Activated B cell treated with CpG ODN at 0.5 μM for 24 hours (primary cell): ENCODE measurements around the gene ANKRD63. TPM values are rescaled to one million over a fixed set of nuclear protein-coding genes. Genes with fewer than 3 reads are reported as not detected.

Experiments
- ATAC-seq: fragments of 200-7000 bp; cut with Tn5 transposase; one replicate; pipeline ENCODE4 v1.10.0; 2021; ENCODE audit warnings: low read depth, mild to moderate bottlenecking, moderate library complexity
- CTCF ChIA-PET: fragments of 350-600 bp; sonication (Branson Sonifier 250); formaldehyde crosslinking; loops from one replicate; lab custom pipeline; 2021; ENCODE audit warnings: antibody characterized with exemption; lab: Charles Lee
- POLR2A ChIA-PET: fragments of 350-600 bp; sonication (Branson Sonifier 250); formaldehyde crosslinking; loops from one replicate; lab custom pipeline; 2021; ENCODE audit warnings: antibody characterized with exemption; lab: Charles Lee
- DNase-seq: peaks from one replicate; pipeline ENCODE4 v3.0.0; 2022
- H3K27ac Mint-ChIP-seq: one replicate; pipeline ENCODE4 v1.8.0; 2020; ENCODE audit warnings: mixed read lengths
- H3K27me3 Mint-ChIP-seq: one replicate; pipeline ENCODE4 v1.8.0; 2021; ENCODE audit warnings: mixed read lengths
- H3K36me3 Mint-ChIP-seq: one replicate; pipeline ENCODE4 v1.8.0; 2021; ENCODE audit warnings: low read depth, mixed read lengths
- H3K4me1 Mint-ChIP-seq: one replicate; pipeline ENCODE4 v1.8.0; 2021; ENCODE audit warnings: mixed read lengths
- H3K4me3 Mint-ChIP-seq: one replicate; pipeline ENCODE4 v1.8.0; 2020; ENCODE audit warnings: mild to moderate bottlenecking, mixed read lengths
- H3K9me3 Mint-ChIP-seq: one replicate; pipeline ENCODE4 v1.8.0; 2020; ENCODE audit warnings: mixed read lengths
- intact Hi-C: fragments of 100-400 bp; cut with micrococcal nuclease; formaldehyde crosslinking; loops from one replicate; pipeline ENCODE4 v1.15.1; 2024
- total RNA-seq: library from RNA; stranded (reverse); gene quantifications from 2 replicates; pipeline ENCODE4 v1.2.3, GENCODE V29; 2022
- TF ChIP-seq, protein P1 (sequence below): fragments of 200-600 bp; IDR thresholded peaks from one replicate; pipeline ENCODE4 v1.8.0; 2022; ENCODE audit warnings: antibody characterized with exemption, mild to moderate bottlenecking

Gene ANKRD63
- total RNA-seq, 1 donor from 2014 or later = not detected

DNA sequence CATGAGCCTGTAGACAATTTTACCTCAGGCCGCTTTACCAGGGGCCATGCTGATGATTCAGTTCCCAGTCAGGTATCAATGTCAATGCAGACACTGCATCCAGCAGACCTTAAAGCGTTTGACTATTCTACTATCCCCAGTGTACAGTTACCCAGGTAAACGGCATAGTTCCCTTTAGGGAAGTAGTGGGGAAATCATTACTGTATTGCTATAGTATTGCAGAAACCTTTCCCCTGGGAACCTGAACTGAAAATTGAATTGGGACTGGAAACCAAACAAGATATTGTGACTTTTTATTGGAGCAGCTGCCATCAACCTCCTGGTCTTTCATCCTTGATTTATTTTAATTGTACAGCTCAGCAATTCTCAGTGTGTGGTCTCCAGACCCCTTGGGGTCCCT lies 34.1 kb upstream of the ANKRD63 start:
- POLR2A ChIA-PET = interaction anchor here (2.5 kb wide), 1 partner anchor 9 kb away, joined by 16 read pairs; the partner anchor contains the start of gene PLCB2
- DNase-seq (no peak), ATAC-seq (no peak)
- Mint-ChIP-seq H3K9me3 (no peaks in the 10 kb centered on the region), H3K27me3 (peaks cover 6% of the 10 kb centered on the region), H3K4me1 (peaks cover 27% of the 10 kb centered on the region), H3K27ac (no peak overlapping the region), H3K4me3 (no peak overlapping the region), H3K36me3 (no peaks in the 10 kb centered on the region)
- CTCF ChIA-PET = interaction anchor here (0.9 to 20.0 kb wide), 4 partner anchors 9 to 38 kb away, joined by 3 to 310 read pairs (median 32); partner anchors contain the start of genes CCDC9B and PLCB2
- TF ChIP-seq, protein P1, sequence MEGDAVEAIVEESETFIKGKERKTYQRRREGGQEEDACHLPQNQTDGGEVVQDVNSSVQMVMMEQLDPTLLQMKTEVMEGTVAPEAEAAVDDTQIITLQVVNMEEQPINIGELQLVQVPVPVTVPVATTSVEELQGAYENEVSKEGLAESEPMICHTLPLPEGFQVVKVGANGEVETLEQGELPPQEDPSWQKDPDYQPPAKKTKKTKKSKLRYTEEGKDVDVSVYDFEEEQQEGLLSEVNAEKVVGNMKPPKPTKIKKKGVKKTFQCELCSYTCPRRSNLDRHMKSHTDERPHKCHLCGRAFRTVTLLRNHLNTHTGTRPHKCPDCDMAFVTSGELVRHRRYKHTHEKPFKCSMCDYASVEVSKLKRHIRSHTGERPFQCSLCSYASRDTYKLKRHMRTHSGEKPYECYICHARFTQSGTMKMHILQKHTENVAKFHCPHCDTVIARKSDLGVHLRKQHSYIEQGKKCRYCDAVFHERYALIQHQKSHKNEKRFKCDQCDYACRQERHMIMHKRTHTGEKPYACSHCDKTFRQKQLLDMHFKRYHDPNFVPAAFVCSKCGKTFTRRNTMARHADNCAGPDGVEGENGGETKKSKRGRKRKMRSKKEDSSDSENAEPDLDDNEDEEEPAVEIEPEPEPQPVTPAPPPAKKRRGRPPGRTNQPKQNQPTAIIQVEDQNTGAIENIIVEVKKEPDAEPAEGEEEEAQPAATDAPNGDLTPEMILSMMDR = no peak
- intact Hi-C loops = no loop called here

DNA sequence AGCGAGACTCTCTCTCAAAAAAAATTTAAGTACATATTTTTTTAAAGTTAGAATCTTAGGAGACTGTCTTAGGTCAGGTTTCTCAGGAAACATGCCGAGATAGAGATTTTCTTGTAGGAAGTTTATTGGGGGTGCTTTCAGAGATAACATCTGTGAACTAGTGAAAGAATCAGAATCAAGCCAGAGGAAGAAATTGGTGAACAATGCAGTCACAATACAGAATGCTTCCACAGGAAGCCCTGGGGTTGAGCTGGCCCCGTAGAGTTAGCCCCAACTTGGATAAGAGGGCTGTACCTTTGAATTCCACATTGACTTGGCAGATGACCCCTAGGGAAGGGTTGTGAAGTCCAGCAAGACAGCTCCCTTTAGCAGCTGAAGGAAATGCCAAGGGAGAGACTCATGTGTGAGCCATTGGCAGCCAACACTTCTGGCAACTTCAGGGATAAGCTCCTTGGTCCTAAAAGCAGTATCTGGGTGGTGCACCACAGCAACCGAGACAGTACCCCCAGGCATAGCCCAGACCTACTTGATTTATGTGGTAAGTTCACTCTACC lies 31.9 kb upstream of the ANKRD63 start:
- Mint-ChIP-seq H3K27ac (no peak overlapping the region), H3K36me3 (no peaks in the 10 kb centered on the region), H3K4me1 (peaks cover 25% of the 10 kb centered on the region), H3K9me3 (no peaks in the 10 kb centered on the region), H3K4me3 (no peak overlapping the region), H3K27me3 (peaks cover 6% of the 10 kb centered on the region)
- CTCF ChIA-PET = interaction anchor here (1.1 to 20.0 kb wide), 3 partner anchors 26 to 97 kb away, joined by 3 to 310 read pairs (median 3); partner anchors contain the start of gene CCDC9B
- TF ChIP-seq, protein P1 = no peak
- intact Hi-C loops = no loop called here
- POLR2A ChIA-PET = no interaction called here
- DNase-seq = no peak
- ATAC-seq = no peak

DNA sequence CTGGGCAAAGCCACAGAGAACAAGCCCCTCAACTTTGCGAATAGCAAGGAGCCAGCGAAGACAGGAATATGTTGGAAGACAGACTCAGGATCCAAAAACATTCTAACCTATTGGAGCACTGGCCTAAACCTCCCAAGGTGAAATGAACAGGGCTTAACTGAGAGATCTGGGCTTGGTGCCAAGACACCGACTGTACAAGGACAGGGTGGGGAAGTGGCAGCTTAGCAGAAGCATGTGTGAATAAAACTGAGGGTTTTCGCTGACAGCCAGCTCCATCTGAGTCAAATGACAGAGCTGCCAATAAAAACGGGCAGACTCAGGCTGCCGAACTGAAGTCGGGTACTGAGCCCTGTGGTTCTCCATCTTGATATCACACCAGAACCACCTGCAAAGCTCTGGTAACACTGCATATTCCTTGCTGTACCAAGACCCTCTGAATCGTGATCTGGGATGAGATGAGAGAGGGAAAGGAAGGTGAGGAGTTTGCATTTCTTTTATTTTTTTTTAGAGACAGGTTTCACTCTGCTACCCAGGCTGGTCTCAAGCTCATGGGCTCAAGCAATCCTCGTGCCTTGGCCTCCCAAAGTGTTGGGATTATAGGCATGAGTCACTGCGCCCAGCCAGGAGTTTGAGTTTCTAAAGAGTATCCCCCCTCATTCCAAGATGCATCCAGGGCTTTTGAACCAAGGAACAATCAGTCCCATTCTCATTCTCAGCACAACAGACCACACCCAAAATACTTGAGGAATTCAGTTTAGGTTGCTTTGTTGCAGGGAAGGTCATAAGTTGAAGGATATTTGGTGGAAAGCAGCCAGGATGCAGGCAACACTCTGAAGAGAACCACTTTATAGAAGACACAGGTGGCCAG lies 30.9 kb upstream of the ANKRD63 start:
- no peak overlapping the region for H3K4me3 Mint-ChIP-seq
- H3K9me3 Mint-ChIP-seq = no peaks in the 10 kb centered on the region
- ChIA-PET CTCF (interaction anchor here (1.1 to 20.0 kb wide), 6 partner anchors 8 to 127 kb away, joined by 3 to 310 read pairs (median 4); partner anchors contain the start of genes BAHD1, CCDC9B and INAFM2), POLR2A (interaction anchor here (0.6 to 1.0 kb wide), 2 partner anchors 10 to 15 kb away, joined by 3 read pairs; partner anchors contain the start of gene INAFM2)
- TF ChIP-seq, protein P1 = no peak
- no peak for DNase-seq
- ATAC-seq = no peak
- H3K27me3 Mint-ChIP-seq = peaks cover 6% of the 10 kb centered on the region
- H3K4me1 Mint-ChIP-seq = peaks cover 35% of the 10 kb centered on the region
- H3K27ac Mint-ChIP-seq = no peak overlapping the region
- intact Hi-C loops = no loop called here
- no peaks in the 10 kb centered on the region for H3K36me3 Mint-ChIP-seq

DNA sequence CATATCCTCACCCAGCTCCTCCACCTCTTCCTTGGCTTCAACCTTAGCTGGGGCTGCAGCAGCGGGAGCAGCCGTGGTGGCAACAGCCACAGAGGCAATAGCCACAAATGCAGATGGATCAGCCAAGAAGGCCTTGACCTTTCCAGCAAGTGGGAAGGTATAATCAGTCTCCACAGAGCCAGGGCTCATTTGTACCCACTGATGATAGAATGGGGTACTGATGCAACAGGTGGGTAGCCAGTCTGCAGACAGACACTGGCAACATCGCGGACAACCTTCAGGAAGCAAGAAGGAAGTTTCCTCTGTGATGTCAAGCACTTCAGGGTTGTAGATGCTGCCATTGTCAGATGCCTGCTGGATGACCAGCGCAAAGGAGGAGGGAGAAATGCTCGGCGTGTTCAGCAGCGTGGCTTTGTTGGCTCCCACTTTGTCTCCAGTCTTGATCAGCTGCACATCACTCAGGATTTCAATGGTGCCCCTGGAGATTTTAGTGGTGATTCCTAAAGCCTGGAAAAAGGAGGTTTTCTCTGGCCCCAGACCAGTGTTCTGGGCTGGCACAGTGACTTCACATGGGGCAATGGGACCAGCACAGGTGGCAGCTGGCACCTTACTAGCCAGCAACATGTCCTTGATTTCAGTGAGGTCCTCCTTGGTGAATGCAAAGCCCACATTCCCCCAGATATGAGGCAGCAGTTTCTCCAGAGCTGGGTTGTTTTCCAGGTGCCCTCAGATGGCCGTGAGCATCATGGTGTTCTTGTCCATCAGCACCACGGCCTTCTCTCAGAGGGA lies 29.7 kb upstream of the ANKRD63 start:
- Mint-ChIP-seq H3K27me3 (peaks cover 6% of the 10 kb centered on the region), H3K4me3 (no peak overlapping the region), H3K9me3 (no peaks in the 10 kb centered on the region), H3K36me3 (peaks cover 2% of the 10 kb centered on the region), H3K4me1 (peaks cover 36% of the 10 kb centered on the region), H3K27ac (no peak overlapping the region)
- CTCF ChIA-PET = interaction anchor here (0.6 to 20.0 kb wide), 6 partner anchors 9 to 524 kb away, joined by 3 to 310 read pairs (median 7); partner anchors contain the start of genes CCDC9B and INAFM2
- DNase-seq (no peak), ATAC-seq (no peak)
- POLR2A ChIA-PET = interaction anchor here (1.0 kb wide), 2 partner anchors 10 to 16 kb away, joined by 3 read pairs; no protein-coding TSS in a partner anchor
- TF ChIP-seq, protein P1 = no peak
- intact Hi-C loops = no loop called here
